Measurements from ENCODE around the gene PPP6R1.
"Not testable (repeated sequence)": the region's sequence is repeated elsewhere in the genome, so short reads cannot be mapped to it uniquely, and the experiment has no call there.

The PPP6R1 gene

DNA sequence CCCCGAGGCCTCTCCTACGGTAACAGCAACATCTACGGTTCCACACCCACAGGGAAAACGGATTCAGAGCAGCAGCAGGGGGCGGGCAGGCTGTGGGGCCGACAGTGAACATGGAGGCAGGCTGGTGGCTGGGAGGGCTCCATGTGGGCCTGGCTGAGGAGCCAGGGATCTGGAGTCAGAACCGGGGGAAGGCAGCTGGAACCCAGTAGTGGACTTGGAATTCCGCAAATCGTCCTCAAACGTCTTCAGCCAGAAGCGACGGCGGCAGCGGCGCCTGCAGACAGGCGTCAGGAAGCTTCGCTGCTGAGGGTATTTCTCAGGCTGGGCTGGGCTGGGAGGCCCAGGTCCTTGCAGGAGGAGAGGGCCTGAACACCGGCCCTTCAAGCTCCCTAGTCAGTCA lies 32.0 kb downstream of the PPP6R1 start:
- Histone ChIP-seq H3K4me1 (ENCODE audit: control insufficient read depth in 1 of 2, insufficient read depth in 2 of 2, low read length in 2 of 2) (peaks cover 0 to 16% of the 10 kb centered on the region in 2 donors), H3K4me3 (ENCODE audit: low read depth in 1 of 2, low read length in 2 of 2) (no peak overlapping the region), H3K9me3 (ENCODE audit: control insufficient read depth in 1 of 2, low read length in 2 of 2) (no peaks in the 10 kb centered on the region), H3K36me3 (ENCODE audit: control insufficient read depth in 1 of 2, insufficient read depth in 2 of 2, low read length in 2 of 2) (peaks cover 8 to 54% of the 10 kb centered on the region in 2 donors), H3K27me3 (ENCODE audit: low read depth, low read length) (no peaks in the 10 kb centered on the region), H3K27ac (ENCODE audit: low read length) (no peak overlapping the region)

DNA sequence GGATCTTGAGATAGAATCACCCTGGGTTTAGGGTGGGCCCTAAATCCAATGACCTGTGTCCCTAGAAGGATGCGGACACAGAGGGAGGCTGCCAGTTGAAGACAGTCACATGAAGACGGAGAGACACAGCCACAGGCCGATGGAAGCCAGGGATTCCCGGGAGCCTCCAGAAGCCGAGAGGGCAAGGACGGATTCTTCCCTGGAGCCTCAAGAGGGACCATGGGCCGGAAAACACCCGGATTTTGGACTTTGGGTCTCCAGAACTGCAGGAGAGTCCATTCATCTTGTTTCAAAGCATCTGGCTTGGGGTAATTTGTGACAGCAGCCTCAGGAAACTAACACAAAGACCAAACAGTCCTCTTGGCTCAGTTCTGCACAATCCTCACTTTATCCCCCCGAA lies 32.5 kb downstream of the PPP6R1 start:
- Histone ChIP-seq H3K36me3 (ENCODE audit: control insufficient read depth in 1 of 2, insufficient read depth in 2 of 2, low read length in 2 of 2) (peaks cover 7 to 49% of the 10 kb centered on the region in 2 donors), H3K4me1 (ENCODE audit: control insufficient read depth in 1 of 2, insufficient read depth in 2 of 2, low read length in 2 of 2) (peaks cover 0 to 16% of the 10 kb centered on the region in 2 donors), H3K4me3 (ENCODE audit: low read depth in 1 of 2, low read length in 2 of 2) (no peak overlapping the region)

DNA sequence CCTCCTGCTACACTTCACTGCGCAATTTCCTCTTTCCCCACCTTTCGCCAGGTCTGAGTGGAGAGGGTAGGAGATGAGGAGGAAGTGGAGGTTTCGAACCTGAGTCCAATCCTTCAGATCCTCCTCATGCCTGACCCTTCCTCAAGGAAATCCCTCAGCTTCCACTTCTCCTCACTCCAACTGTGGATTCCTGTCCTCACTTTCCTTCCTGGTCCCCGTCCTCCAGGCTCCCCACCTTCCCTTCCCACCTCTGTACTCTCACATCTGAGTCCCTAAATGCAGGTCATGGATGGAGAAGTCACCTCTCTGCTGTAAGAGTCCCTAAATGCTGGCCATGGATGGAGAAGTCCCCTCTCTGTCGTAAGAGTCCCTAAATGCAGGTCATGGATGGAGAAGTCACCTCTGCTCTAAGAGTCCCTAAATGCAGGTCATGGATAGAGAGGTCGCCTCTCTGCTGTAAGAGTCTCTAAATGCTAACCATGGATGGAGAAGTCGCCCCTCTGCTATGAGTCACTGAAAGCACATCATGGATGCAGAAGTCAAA lies 33.3 kb downstream of the PPP6R1 start:
- peaks cover 0 to 2% of the 10 kb centered on the region in 2 donors for H3K9me3 ChIP-seq (ENCODE audit: control insufficient read depth in 1 of 2, low read length in 2 of 2)
- H3K4me3 ChIP-seq (ENCODE audit: low read depth in 1 of 2, low read length in 2 of 2) = no peak overlapping the region
- no peak overlapping the region for H3K27ac ChIP-seq (ENCODE audit: low read length)
- peaks cover 4 to 42% of the 10 kb centered on the region in 2 donors for H3K36me3 ChIP-seq (ENCODE audit: control insufficient read depth in 1 of 2, insufficient read depth in 2 of 2, low read length in 2 of 2)
- H3K4me1 ChIP-seq (ENCODE audit: control insufficient read depth in 1 of 2, insufficient read depth in 2 of 2, low read length in 2 of 2) = peaks cover 0 to 16% of the 10 kb centered on the region in 2 donors
- no peaks in the 10 kb centered on the region for H3K27me3 ChIP-seq (ENCODE audit: low read depth, low read length)

More for the DNA sequence above, 32.5 kb downstream of the PPP6R1 start:
- H3K27me3 ChIP-seq (ENCODE audit: low read depth, low read length) = no peaks in the 10 kb centered on the region
- H3K9me3 ChIP-seq (ENCODE audit: control insufficient read depth in 1 of 2, low read length in 2 of 2) = no peaks in the 10 kb centered on the region
- H3K27ac ChIP-seq (ENCODE audit: low read length) = no peak overlapping the region

DNA sequence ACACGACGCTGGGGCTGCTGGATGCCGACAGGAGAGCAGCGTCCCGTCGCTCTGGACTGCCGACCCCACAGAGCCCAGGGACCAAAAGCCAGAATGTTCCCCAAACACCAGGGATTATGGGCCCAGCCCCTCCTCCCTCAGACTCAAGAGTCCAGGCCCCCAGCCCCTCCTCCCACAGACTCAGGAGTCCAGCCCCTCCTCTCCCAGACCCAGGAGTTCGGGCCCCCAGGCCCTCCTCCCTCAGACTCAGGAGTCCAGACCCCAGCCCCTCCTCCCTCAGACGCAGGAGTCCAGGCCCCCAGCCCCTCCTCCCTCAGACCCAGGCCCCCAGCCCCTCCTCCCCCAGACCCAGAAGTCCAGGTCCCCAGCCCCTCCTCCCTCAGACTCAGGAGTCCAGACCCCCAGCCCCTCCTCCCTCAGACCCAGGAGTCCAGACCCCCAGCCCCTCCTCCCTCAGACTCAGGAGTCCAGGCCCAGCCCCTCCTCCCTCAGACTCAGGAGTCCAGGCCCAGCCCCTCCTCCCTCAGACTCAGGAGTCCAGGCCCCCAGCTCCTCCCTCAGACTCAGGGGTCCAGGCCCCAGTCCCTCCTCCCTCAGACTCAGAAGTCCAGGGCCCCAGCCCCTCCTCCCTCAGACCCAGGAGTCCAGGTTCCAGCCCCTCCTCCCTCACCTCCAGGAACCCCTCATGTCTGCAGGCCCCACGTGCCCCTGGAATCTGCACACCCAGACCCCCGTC lies 34.0 kb downstream of the PPP6R1 start:
- Histone ChIP-seq H3K36me3 (ENCODE audit: control insufficient read depth in 1 of 2, insufficient read depth in 2 of 2, low read length in 2 of 2) (peaks cover 4 to 36% of the 10 kb centered on the region in 2 donors), H3K4me1 (ENCODE audit: control insufficient read depth in 1 of 2, insufficient read depth in 2 of 2, low read length in 2 of 2) (peaks cover 0 to 16% of the 10 kb centered on the region in 2 donors)
- not testable (repeated sequence) for H3K27me3 ChIP-seq (ENCODE audit: low read depth, low read length); H3K9me3 ChIP-seq (ENCODE audit: control insufficient read depth in 1 of 2, low read length in 2 of 2); H3K4me3 ChIP-seq (ENCODE audit: low read depth in 1 of 2, low read length in 2 of 2); H3K27ac ChIP-seq (ENCODE audit: low read length)

GRCh38 chr19:55224038-55224665 lies 34.7 kb downstream of the PPP6R1 start:
- H3K36me3 ChIP-seq (ENCODE audit: control insufficient read depth in 1 of 2, insufficient read depth in 2 of 2, low read length in 2 of 2) = peaks cover 4 to 29% of the 10 kb centered on the region in 2 donors
- peaks cover 0 to 16% of the 10 kb centered on the region in 2 donors for H3K4me1 ChIP-seq (ENCODE audit: control insufficient read depth in 1 of 2, insufficient read depth in 2 of 2, low read length in 2 of 2)
- H3K9me3 ChIP-seq (ENCODE audit: control insufficient read depth in 1 of 2, low read length in 2 of 2) = peaks cover 0 to 3% of the 10 kb centered on the region in 2 donors
- H3K27ac ChIP-seq (ENCODE audit: low read length) = no peak overlapping the region
- no peaks in the 10 kb centered on the region for H3K27me3 ChIP-seq (ENCODE audit: low read depth, low read length)
- no peak overlapping the region for H3K4me3 ChIP-seq (ENCODE audit: low read depth in 1 of 2, low read length in 2 of 2)

- Histone ChIP-seq H3K27ac (ENCODE audit: low read length) (no peak overlapping the region), H3K4me1 (ENCODE audit: control insufficient read depth in 1 of 2, insufficient read depth in 2 of 2, low read length in 2 of 2) (peaks cover 0 to 10% of the 10 kb centered on the region in 2 donors), H3K4me3 (ENCODE audit: low read depth in 1 of 2, low read length in 2 of 2) (no peak overlapping the region), H3K9me3 (ENCODE audit: control insufficient read depth in 1 of 2, low read length in 2 of 2) (peaks cover 0 to 3% of the 10 kb centered on the region in 2 donors), H3K36me3 (ENCODE audit: control insufficient read depth in 1 of 2, insufficient read depth in 2 of 2, low read length in 2 of 2) (peaks cover 4 to 26% of the 10 kb centered on the region in 2 donors), H3K27me3 (ENCODE audit: low read depth, low read length) (no peaks in the 10 kb centered on the region)
These were observed 35.4 kb downstream of the PPP6R1 start for GRCh38 chr19:55223291-55224037.

DNA sequence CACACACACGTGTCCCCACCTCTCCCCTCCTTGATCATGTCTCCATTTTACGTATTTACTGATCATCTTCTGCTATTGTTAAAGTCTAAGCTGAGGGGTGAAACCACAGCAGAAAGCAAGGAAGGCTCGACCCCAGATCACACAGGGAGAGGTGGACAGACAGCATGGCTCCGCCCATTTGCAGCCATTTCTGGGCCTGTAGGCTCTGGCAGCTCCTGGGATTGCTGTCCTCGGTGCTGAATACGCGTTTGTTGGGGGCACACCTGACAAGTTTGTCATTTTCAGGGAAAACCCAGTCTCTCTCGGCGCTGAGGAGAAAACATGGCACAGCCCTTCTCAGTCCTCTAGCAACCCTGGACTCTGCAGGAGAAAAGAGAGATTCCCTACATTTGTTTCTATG lies 38.3 kb downstream of the PPP6R1 start:
- H3K27ac ChIP-seq (ENCODE audit: low read length) = no peak overlapping the region
- no peaks in the 10 kb centered on the region for H3K27me3 ChIP-seq (ENCODE audit: low read depth, low read length)
- H3K9me3 ChIP-seq (ENCODE audit: control insufficient read depth in 1 of 2, low read length in 2 of 2) = peaks cover 0 to 3% of the 10 kb centered on the region in 2 donors
- no peak overlapping the region for H3K4me3 ChIP-seq (ENCODE audit: low read depth in 1 of 2, low read length in 2 of 2)
- H3K36me3 ChIP-seq (ENCODE audit: control insufficient read depth in 1 of 2, insufficient read depth in 2 of 2, low read length in 2 of 2) = peaks cover 4 to 9% of the 10 kb centered on the region in 2 donors
- peaks cover 0 to 7% of the 10 kb centered on the region in 2 donors for H3K4me1 ChIP-seq (ENCODE audit: control insufficient read depth in 1 of 2, insufficient read depth in 2 of 2, low read length in 2 of 2)

DNA sequence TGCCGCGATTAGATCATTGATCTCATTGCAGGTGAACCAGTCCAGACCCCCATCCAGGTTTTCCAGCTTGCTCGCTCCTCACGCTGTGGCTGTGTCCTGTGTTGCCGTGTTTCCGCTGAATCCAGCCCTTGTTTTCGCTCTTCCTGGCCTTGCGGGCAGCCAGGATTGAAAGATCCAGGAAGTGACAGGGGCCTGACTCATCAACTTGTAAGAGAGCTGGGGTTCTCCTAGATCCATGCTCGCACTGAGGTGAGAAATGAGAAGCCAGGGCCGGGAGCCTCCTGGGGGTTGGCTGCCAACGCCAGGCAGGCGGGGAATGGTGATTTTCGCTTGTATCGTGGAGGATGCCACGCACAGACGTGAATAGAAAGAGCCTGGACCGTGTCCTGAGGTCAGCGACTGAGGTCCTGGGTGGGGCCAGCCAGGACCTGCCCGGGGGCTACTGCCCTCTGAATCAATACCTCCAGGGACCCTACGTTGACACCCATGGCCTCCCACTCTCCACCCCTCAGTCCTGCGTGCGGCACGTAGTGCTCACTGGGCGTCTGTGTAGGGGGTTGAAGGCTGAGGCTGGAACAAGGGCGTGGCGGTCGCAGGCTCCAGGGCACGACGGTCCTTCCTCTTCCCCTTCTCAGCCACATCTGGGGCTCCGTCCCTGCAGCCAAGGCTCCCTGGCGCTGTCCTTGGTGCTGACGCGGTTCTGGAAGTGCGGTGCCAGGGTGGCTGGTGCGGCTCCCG lies 42.2 kb downstream of the PPP6R1 start:
- H3K27me3 ChIP-seq (ENCODE audit: low read depth, low read length) = no peaks in the 10 kb centered on the region
- H3K9me3 ChIP-seq (ENCODE audit: control insufficient read depth in 1 of 2, low read length in 2 of 2) = peaks cover 0 to 9% of the 10 kb centered on the region in 2 donors
- no peaks in the 10 kb centered on the region for H3K36me3 ChIP-seq (ENCODE audit: control insufficient read depth in 1 of 2, insufficient read depth in 2 of 2, low read length in 2 of 2)
- peak overlapping the region; percentile 51 for H3K27ac ChIP-seq (ENCODE audit: low read length)
- H3K4me3 ChIP-seq (ENCODE audit: low read depth in 1 of 2, low read length in 2 of 2) = peak overlapping the region; percentile 53 to 58
- H3K4me1 ChIP-seq (ENCODE audit: control insufficient read depth in 1 of 2, insufficient read depth in 2 of 2, low read length in 2 of 2) = peaks cover 0 to 7% of the 10 kb centered on the region in 2 donors

- Histone ChIP-seq H3K9me3 (ENCODE audit: control insufficient read depth in 1 of 2, low read length in 2 of 2) (peaks cover 0 to 7% of the 10 kb centered on the region in 2 donors), H3K4me3 (ENCODE audit: low read depth in 1 of 2, low read length in 2 of 2) (no peak overlapping the region), H3K27me3 (ENCODE audit: low read depth, low read length) (no peaks in the 10 kb centered on the region), H3K4me1 (ENCODE audit: control insufficient read depth in 1 of 2, insufficient read depth in 2 of 2, low read length in 2 of 2) (peaks cover 0 to 11% of the 10 kb centered on the region in 2 donors), H3K27ac (ENCODE audit: low read length) (no peak overlapping the region), H3K36me3 (ENCODE audit: control insufficient read depth in 1 of 2, insufficient read depth in 2 of 2, low read length in 2 of 2) (no peaks in the 10 kb centered on the region)
These were observed 45.3 kb downstream of the PPP6R1 start for GRCh38 chr19:55213547-55213946.

GRCh38 chr19:55212447-55212846 lies 46.4 kb downstream of the PPP6R1 start:
- H3K27ac ChIP-seq (ENCODE audit: low read length) = no peak overlapping the region
- H3K27me3 ChIP-seq (ENCODE audit: low read depth, low read length) = no peaks in the 10 kb centered on the region

More at GRCh38 chr19:55212447-55212846, 46.4 kb downstream of the PPP6R1 start:
- Histone ChIP-seq H3K4me1 (ENCODE audit: control insufficient read depth in 1 of 2, insufficient read depth in 2 of 2, low read length in 2 of 2) (peaks cover 0 to 12% of the 10 kb centered on the region in 2 donors), H3K36me3 (ENCODE audit: control insufficient read depth in 1 of 2, insufficient read depth in 2 of 2, low read length in 2 of 2) (no peaks in the 10 kb centered on the region), H3K4me3 (ENCODE audit: low read depth in 1 of 2, low read length in 2 of 2) (no peak overlapping the region), H3K9me3 (ENCODE audit: control insufficient read depth in 1 of 2, low read length in 2 of 2) (peaks cover 0 to 7% of the 10 kb centered on the region in 2 donors)
